GM12878 (cell line): ENCODE results near the gene XRCC4. TPM values are rescaled to one million over a fixed set of nuclear protein-coding genes. Genes with fewer than 3 reads are reported as not detected.

Experiments
- ATAC-seq: fragments of 200-7000 bp; cut with Tn5 transposase; 3 replicates; pipeline ENCODE4 v1.9.1; 2020; ENCODE audit warnings: mild to moderate bottlenecking, moderate library complexity
- BruUV-seq: library from RNA; stranded (reverse); fragments of 400-500 nt; replicated peaks from 2 replicates; lab custom pipeline; 2021; lab: Mats Ljungman, UMichigan
- CTCF ChIA-PET: fragments of 300-600 bp; sonication (Branson Sonifier 250); formaldehyde crosslinking; extraction: SDS; loops from one replicate; lab custom pipeline; 2021; ENCODE audit warnings: inconsistent platforms; lab: Yijun Ruan, JAX
- POLR2A ChIA-PET: fragments of 350-600 bp; formaldehyde crosslinking; extraction: SDS; loops from one replicate; lab custom pipeline; 2021; ENCODE audit warnings: inconsistent platforms; lab: Charles Lee
- RAD21 ChIA-PET: fragments of 300-600 bp; sonication (Branson Sonifier 250); formaldehyde crosslinking; loops from one replicate; lab custom pipeline; 2023; ENCODE audit warnings: antibody characterized with exemption; ENCODE audit not compliant: unreplicated experiment; lab: Charles Lee
- SMC1A ChIA-PET: fragments of 300-600 bp; sonication (Branson Sonifier 250); formaldehyde crosslinking; loops from one replicate; lab custom pipeline; 2023; ENCODE audit not compliant: unreplicated experiment, uncharacterized antibody; lab: Charles Lee
- DNase-seq: peaks from one replicate; pipeline ENCODE4 v3.0.0-alpha.2; 2011; ENCODE audit warnings: low read depth, low spot score
- FAIRE-seq: peaks from 3 replicates; lab custom pipeline; 2011; peaks lifted over from hg19 to GRCh38; lab: Jason Lieb, UNC
- H2AFZ ChIP-seq: 2 replicates; pipeline ENCODE4 v1.6.0; 2011; ENCODE audit warnings: low read depth, low read length, control low read depth; ENCODE audit not compliant: control insufficient read depth
- H3K27ac ChIP-seq: 2 replicates; pipeline ENCODE4 v1.5.1; 2011; ENCODE audit warnings: control low read depth; ENCODE audit not compliant: control insufficient read depth, insufficient read depth
- H3K27me3 ChIP-seq, 2 experiments: replicated peaks in 1 of 2; 2 replicates each; pipeline versions ENCODE4 v1.6.0 to v1.6.1; 2011; ENCODE audit warnings: low read length in 1 of 2; ENCODE audit not compliant: control insufficient read depth in 2 of 2, insufficient read depth in 2 of 2
- H3K36me3 ChIP-seq, 2 experiments: 2 replicates each; pipeline ENCODE4 v1.5.1; 2011; ENCODE audit warnings: low read length in 1 of 2; ENCODE audit not compliant: control insufficient read depth in 2 of 2, insufficient read depth in 2 of 2
- H3K4me1 ChIP-seq: 2 replicates; pipeline ENCODE4 v1.6.1; 2011; ENCODE audit warnings: mild to moderate bottlenecking, low read length, moderate library complexity, mixed read lengths; ENCODE audit not compliant: control insufficient read depth, insufficient read depth
- H3K4me2 ChIP-seq: 2 replicates; pipeline ENCODE4 v1.6.0; 2011; ENCODE audit warnings: control low read depth; ENCODE audit not compliant: control insufficient read depth, insufficient read depth
- H3K4me3 ChIP-seq: fragments of 200-600 bp; sonication (generic); 2 replicates; pipeline ENCODE4 v1.5.1; 2016
- H3K79me2 ChIP-seq: 2 replicates; pipeline ENCODE4 v1.6.0; 2011; ENCODE audit warnings: low read length; ENCODE audit not compliant: control insufficient read depth, insufficient read depth
- H3K9ac ChIP-seq: 2 replicates; pipeline ENCODE4 v1.8.0; 2011; ENCODE audit warnings: low read length, control low read depth, mixed read lengths; ENCODE audit not compliant: control insufficient read depth, insufficient read depth
- H3K9me3 ChIP-seq: replicated peaks from 3 replicates; pipeline ENCODE4 v1.5.1; 2011; ENCODE audit warnings: mild to moderate bottlenecking, low read length; ENCODE audit not compliant: control insufficient read depth, insufficient read depth
- H4K20me1 ChIP-seq: 2 replicates; pipeline ENCODE4 v1.6.0; 2011; ENCODE audit not compliant: control insufficient read depth, insufficient read depth
- FOS ChIP-seq: IDR thresholded peaks from 3 replicates; pipeline ENCODE4 v1.6.1; 2011; ENCODE audit warnings: borderline replicate concordance; ENCODE audit not compliant: insufficient read length; ENCODE audit errors: extremely low read depth
- IKZF2 ChIP-seq, 2 experiments: fragments of 450-650 bp; IDR thresholded peaks; 2 replicates each; pipeline ENCODE4 v1.6.1; 2017; ENCODE audit warnings: mild to moderate bottlenecking in 2 of 2, moderate library complexity in 2 of 2
- NFYB ChIP-seq: IDR thresholded peaks from 2 replicates; pipeline ENCODE4 v1.6.1; 2011; ENCODE audit warnings: low read depth, mild to moderate bottlenecking, low read length, improper control_type of control experiment, moderate library complexity; ENCODE audit not compliant: insufficient read depth
- PAX8 ChIP-seq: fragments of 450-650 bp; IDR thresholded peaks from 2 replicates; pipeline ENCODE4 v1.6.1; 2017; ENCODE audit warnings: mild to moderate bottlenecking, moderate library complexity
- POLR2A ChIP-seq: IDR thresholded peaks from 2 replicates; pipeline ENCODE4 v1.6.1; 2011; ENCODE audit warnings: low read depth, mild to moderate bottlenecking, low read length
- SPI1 ChIP-seq: IDR thresholded peaks from 2 replicates; pipeline ENCODE4 v1.6.1; 2011; ENCODE audit warnings: low read depth, mild to moderate bottlenecking, low read length, moderate library complexity, borderline replicate concordance; ENCODE audit not compliant: insufficient read depth
- TCF12 ChIP-seq: IDR thresholded peaks from 2 replicates; pipeline ENCODE4 v1.6.1; 2011; ENCODE audit warnings: low read depth, mild to moderate bottlenecking, low read length
- ZBED1 ChIP-seq: IDR thresholded peaks from 2 replicates; pipeline ENCODE4 v1.6.1; 2016; ENCODE audit warnings: borderline replicate concordance
- WGBS: methylation state at CpG from one replicate; pipeline ENCODE4 v1.1.6; 2016; ENCODE audit warnings: low lambda C conversion rate; ENCODE audit not compliant: insufficient replicate concordance, insufficient coverage; ENCODE audit errors: missing lambda C conversion rate; 5-methylcytosine and 5-hydroxymethylcytosine counted together
- in situ Hi-C: fragments of 300-500 bp; cut with MboI; formaldehyde crosslinking; loops from 9 replicates; pipeline ENCODE4 v1.14.3; 2018; ENCODE audit warnings: mixed read lengths
- intact Hi-C: fragments of 100-400 bp; cut with micrococcal nuclease; formaldehyde crosslinking; loops from one replicate; pipeline ENCODE4 v1.14.2; 2022; ENCODE audit not compliant: unreplicated experiment
- polyA plus RNA-seq, 11 experiments: library from polyadenylated mRNA; depleted of rRNA in 4 of 11; unstranded in 6 of 11; stranded (reverse) in 5 of 11; fragments of >200 nt; fragmentation: Nextera tagmentation in 4 of 11; fragmentation: Illumina TruSeq in 1 of 11; extraction: Ambion mirVana in 4 of 11; extraction: Trizol in 1 of 11; gene quantifications; 1 replicate in 1 of 11; 2 replicates in 10 of 11; pipeline versions ENCODE4 v1.2.1 to v1.2.3, GENCODE V29; 2011 to 2016; ENCODE audit warnings: inconsistent platforms in 2 of 11, missing spikeins in 2 of 11, low read depth in 1 of 11
- total RNA-seq, 4 experiments: library from RNA; depleted of rRNA in 3 of 4; stranded (reverse); fragments of >200 nt in 3 of 4; fragmentation: Illumina TruSeq in 1 of 4; extraction: Trizol in 1 of 4; gene quantifications; 2 replicates each; pipeline versions ENCODE4 v1.2.1 to v1.2.3, GENCODE V29; 2013 to 2021

Gene XRCC4
- total and polyA plus RNA-seq, 10 of the 15 experiments (the other 5 are each of a cell fraction or from before 2014, with no cell fraction given), result 12.1 to 53.6 (median 25.8) TPM

GRCh38 chr5:83312663-83313062 is 235.3 kb downstream of the XRCC4 start:
- intact Hi-C loops, result no loop called here
- no peaks in the 10 kb centered on the region for H4K20me1 ChIP-seq
- DNase-seq (no peak), ATAC-seq (no peak), FAIRE-seq (no peak)
- ChIA-PET CTCF (no interaction called here), POLR2A (interaction anchor here (0.7 kb wide), 2 partner anchors 58 to 1916 kb away, joined by 3 read pairs; no protein-coding TSS in a partner anchor), SMC1A (interaction anchor here (0.6 to 1.0 kb wide), 3 partner anchors 10 to 116 kb away, joined by 3 read pairs; no protein-coding TSS in a partner anchor), RAD21 (no interaction called here)
- WGBS, result 76% methylated on average over 2 of the region's 2 CpGs
- no peaks in the 10 kb centered on the region for H3K4me1 ChIP-seq
- H3K9me3 ChIP-seq, result no peaks in the 10 kb centered on the region; the same call in 2 of the 3 replicates
- H3K9ac ChIP-seq, result no peak overlapping the region
- no peaks in the 10 kb centered on the region for H3K27me3 ChIP-seq
- no peaks in the 10 kb centered on the region for H3K79me2 ChIP-seq
- no peak overlapping the region for H3K27ac ChIP-seq
- TF ChIP-seq POLR2A (no peak), SPI1 (peak; percentile 48; the same call in 1 of the 2 replicates)
- no peak overlapping the region for H3K4me2 ChIP-seq
- no peak overlapping the region for H3K4me3 ChIP-seq
- BruUV-seq, result no TSS peak
- no peak overlapping the region for H2AFZ ChIP-seq
- no peaks in the 10 kb centered on the region for H3K36me3 ChIP-seq
- in situ Hi-C loops, result no loop called here

- Histone ChIP-seq H3K27me3 (no peaks in the 10 kb centered on the region), H3K9me3 (no peaks in the 10 kb centered on the region), H3K79me2 (no peaks in the 10 kb centered on the region), H3K4me1 (no peaks in the 10 kb centered on the region), H3K36me3 (no peaks in the 10 kb centered on the region), H3K27ac (no peak overlapping the region), H4K20me1 (no peaks in the 10 kb centered on the region), H3K4me2 (no peak overlapping the region), H3K9ac (no peak overlapping the region), H3K4me3 (no peak overlapping the region), H2AFZ (no peak overlapping the region)
- WGBS, result 92% methylated on average over 2 of the region's 2 CpGs
- ChIA-PET SMC1A (no interaction called here), POLR2A (interaction anchor here (0.7 kb wide), 2 partner anchors 57 to 1916 kb away, joined by 3 read pairs; no protein-coding TSS in a partner anchor), CTCF (no interaction called here), RAD21 (no interaction called here)
- no TSS peak for BruUV-seq
- FAIRE-seq (no peak), ATAC-seq (no peak), DNase-seq (no peak)
- no peak for TF ChIP-seq PAX8
- no peak for TF ChIP-seq NFYB
- TF ChIP-seq FOS, result no peak
- no peak for TF ChIP-seq IKZF2 (IDR thresholded peaks at IDR 0.05)
- no peak for TF ChIP-seq ZBED1
- TF ChIP-seq TCF12, result no peak
- in situ Hi-C loops, result no loop called here
- intact Hi-C loops, result no loop called here
Measured at GRCh38 chr5:83313436-83313835, 236.1 kb downstream of the XRCC4 start.
